ENCODE measurements around the gene ASPSCR1. TPM values are rescaled to one million over a fixed set of nuclear protein-coding genes. Genes with fewer than 3 reads are reported as not detected.

ASPSCR1 gene
- total and polyA plus RNA-seq, 2 of the 13 experiments (the other 11 are each of a cell fraction or from before 2014, with no cell fraction given) = 274 to 314 TPM

- TF ChIP-seq STAT6 (CRISPR knock-in tag; IDR thresholded peaks at IDR 0.05; ENCODE audit: borderline replicate concordance) (no peak), MED13 (CRISPR knock-in tag; IDR thresholded peaks at IDR 0.05) (no peak), ZNF281 (CRISPR knock-in tag; IDR thresholded peaks at IDR 0.05; ENCODE audit: borderline replicate concordance) (no peak), ZZZ3 (CRISPR knock-in tag; IDR thresholded peaks at IDR 0.05; ENCODE audit: borderline replicate concordance) (no peak), ETS1 (CRISPR knock-in tag; IDR thresholded peaks at IDR 0.05) (no peak), ZNF598 (CRISPR knock-in tag; IDR thresholded peaks at IDR 0.05; ENCODE audit: borderline replicate concordance) (no peak), POLR2AphosphoS2 (IDR thresholded peaks at IDR 0.05; ENCODE audit: low read depth, low read length) (0 out of 2 replicates have a peak, but pooled peaks have one; percentile 60), ATF7-NPFF (CRISPR knock-in tag; IDR thresholded peaks at IDR 0.05; ENCODE audit: low read depth) (no peak), SRSF1 (optimal IDR thresholded peaks at IDR 0.05; ENCODE audit: low read depth, low read length) (peak; percentile 27), ZNF18 (CRISPR knock-in tag; IDR thresholded peaks at IDR 0.05; ENCODE audit: insufficient replicate concordance) (no peak), HNF4G (IDR thresholded peaks at IDR 0.05; ENCODE audit: borderline replicate concordance, low read depth, low read length) (no peak), HNF4G (CRISPR knock-in tag; IDR thresholded peaks at IDR 0.05; ENCODE audit: borderline replicate concordance, low read depth) (no peak), SYNCRIP (IDR thresholded peaks at IDR 0.05; ENCODE audit: insufficient read depth, low read depth, low read length) (no peak)
Measured at GRCh38 chr17:81952792-81953228, 24.6 kb upstream of the ASPSCR1 start (continued).
